GM19452 (cell line): Measurements from ENCODE around the gene ILF3.

Experiments used
- ATAC-seq: cut with Tn5 transposase; IDR thresholded peaks from one replicate; pipeline ENCODE4 v1.9.1; 2021; ENCODE audit not compliant: unreplicated experiment

The ILF3 gene

DNA sequence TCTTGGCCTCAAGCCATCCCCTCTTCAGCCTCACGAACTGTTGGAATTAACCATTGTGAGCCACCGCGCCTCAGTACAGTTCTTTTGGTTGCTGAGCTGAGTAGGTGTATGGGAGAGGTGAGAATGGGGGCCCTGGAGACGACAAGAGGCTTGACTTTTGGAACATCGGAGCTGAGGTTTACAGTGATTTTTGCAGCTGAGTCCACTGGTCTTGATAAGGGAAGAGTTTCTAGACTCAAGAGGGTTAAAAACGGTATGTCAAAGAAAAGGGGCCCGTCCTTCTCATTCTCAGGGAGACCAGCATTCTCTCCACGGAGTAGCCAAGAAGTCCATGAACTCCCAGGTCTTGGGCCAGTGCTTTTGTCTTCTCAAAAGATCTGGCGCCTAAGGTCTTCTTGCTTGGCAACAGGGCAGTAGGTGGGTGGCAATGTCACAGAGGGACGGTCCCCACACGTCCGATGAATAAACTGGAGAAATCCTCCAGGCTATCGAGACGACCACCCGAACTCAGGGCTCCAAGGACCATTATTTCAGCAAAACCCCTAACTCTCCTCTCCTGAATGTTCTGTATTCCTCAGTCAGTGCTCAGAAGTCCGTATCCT, 40.7 kb downstream of the ILF3 start:
- ATAC-seq: no peak

DNA sequence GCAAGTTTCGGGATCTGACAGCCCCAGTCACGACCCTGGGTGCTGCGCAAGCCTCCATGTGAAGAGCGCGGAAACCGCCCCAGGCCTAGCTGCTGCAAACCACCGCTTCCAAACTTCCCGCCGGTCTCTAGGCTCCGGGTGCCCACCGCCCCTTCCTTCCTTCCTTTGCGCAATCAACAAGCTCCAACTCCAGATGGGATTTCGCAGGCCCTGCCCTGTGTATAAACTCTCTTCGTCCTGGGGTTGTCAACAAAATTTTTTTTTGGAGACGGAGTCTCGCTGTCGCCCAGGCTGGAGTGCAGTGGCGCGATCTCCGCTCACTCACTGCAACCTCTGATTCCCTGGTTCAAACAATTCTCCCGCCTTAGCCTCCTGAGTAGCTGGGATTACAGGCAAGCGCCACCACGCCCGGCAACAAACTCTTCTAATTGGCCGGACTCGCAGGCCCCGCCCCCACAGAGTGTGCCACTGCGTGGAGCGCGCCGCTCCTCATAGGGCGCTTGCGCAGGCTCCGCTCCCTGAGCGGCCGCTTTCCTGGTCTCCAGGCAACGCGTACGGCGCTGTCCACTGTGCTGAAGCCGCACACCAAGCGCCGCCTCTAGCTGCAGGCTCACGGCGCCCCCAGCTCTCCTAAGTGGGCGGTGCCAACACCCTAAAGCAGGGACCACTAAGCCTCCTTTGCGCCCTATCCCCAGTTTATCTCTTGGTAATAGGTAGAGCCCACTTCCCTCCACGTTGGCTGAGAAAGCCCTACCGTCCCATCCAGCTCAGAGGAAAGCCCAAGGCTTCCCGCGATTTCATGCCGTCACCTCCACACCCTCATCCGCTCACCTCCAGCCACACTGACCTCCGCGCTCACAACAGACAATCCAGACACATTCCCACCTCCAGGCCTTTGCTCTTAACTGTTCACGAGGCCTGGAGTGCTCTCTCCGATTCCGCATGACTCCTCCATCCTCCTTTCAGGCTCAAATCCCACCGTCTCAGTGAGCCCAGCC, 41.6 kb downstream of the ILF3 start:
- ATAC-seq: peak; percentile 76

DNA sequence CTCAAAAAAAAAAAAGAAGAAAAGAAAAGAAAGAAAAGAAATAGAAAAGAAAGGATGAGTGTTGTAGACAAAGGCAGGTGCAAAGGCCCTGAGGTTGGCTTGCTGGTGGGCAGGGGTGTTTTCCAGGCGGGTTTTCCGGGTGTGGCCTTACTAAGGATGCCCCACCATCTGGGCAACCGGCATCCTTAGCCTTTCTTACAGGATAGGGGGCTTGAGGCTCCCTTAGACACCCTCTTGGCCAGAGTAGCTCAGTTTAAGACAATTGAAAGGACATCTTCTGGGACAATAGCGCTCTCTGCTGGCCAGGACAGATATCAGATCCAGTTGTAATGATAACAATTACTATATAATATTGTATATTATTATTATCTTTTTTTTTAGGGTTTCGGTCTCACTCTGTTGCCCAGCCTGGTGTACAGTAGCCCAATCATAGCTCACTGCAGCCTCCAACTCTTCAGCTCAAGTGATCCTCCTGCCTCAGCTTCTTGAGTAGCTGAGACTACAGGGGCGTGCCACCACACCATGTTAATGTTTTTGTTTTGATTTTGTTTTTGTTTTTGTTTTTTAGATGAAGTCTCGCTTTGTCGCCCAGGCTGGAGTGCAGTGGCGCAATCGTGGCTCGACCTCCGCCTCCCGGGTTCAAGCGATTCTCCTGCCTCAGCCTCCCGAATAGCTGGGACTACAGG, 45.6 kb downstream of the ILF3 start:
- ATAC-seq: no peak

DNA sequence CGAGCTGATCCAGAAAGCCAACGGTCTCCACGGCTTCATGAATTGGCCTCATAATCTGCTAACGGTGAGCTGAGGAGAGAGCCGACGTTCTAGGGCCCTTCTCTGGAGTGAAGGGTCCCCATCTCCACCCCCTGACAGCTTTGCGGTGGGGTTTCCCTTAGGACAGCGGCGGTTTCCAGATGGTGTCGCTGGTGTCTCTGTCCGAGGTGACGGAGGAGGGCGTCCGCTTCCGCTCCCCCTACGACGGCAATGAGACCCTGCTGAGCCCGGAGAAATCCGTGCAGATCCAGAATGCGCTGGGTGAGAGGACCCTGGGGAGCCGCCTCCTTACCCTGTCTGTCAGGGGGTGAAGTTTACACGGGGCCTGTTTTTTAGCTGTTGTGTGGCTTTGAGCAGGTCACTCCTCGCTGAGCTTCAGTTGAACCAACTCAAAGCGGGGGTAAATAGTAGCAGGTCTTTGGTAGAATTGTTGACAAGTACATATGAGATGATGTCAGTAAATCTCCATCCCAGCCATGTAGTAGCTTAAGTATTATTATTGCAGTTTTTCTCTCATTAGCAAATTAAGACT, 47.9 kb downstream of the ILF3 start:
- ATAC-seq: peak; percentile 24

DNA sequence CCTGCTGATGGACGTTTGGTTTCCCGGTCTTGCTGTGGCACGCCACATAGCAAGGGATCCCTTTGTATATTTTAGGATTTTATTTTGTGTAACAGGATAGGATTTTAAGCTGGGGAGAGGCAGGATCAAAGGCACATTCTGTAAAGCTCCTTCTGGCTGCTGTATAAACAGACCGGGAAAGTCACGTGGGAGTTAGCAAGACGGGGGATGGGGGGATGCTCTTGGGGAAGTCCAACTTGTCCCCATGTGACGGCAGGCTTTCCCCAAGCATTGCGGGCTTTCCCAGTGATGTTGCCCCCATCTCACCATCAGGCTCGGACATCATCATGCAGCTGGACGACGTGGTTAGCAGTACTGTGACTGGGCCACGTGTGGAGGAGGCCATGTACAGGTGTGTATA, 52.8 kb downstream of the ILF3 start:
- ATAC-seq: no peak

DNA sequence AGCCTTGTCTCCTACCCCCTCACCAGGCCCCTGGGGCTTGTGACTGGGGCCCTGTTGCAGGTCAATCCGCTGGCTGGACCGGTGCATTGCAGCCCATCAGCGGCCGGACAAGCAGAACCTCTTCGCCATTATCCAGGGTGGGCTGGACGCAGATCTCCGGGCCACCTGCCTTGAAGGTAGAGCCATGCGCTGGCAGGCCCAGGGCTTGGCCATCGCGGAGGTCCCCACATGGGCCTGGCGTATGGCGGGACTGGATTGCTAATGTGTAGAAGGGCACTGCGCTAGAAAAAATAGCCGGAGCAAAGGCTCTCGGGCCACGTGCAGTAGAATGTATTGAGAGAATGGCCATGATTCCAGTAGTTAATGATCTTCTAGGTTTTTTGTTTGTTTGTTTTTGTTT, 53.3 kb downstream of the ILF3 start:
- ATAC-seq: no peak

DNA sequence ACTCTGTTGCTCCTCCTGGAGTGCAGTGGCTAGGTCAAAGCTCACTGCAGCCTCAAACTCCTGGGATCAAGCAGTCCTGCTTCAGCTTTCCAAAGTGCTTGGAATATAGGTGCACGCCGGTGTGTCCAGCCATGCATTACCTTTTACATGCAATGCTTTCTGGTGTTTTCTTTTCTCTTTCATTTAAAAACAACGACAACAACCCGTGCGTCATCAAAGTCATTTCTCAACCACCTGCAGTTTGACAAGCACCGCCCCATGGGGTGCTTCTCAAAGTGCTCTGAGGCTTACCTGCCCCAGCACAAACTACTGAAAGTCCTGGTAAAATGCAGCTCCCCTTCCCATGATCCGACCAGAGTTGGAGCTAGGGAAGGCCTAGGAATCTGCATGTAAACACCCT, 54.1 kb downstream of the ILF3 start:
- ATAC-seq: no peak

DNA sequence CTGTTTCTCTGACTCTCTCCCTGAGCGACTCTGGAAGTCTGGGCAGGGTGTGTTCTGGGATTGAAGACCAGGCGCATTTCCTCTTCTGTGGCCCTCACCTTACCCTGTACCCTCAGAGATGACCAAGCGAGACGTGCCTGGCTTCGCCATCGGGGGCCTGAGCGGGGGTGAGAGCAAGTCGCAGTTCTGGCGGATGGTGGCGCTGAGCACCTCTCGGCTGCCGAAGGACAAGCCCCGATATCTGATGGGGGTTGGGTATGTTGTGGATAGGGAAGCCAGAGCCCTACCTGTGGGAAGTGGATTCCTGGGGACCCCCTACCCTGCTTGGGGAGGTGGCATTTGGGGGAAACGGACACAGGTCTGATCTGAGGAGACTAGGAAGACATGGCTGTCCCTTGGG, 57.9 kb downstream of the ILF3 start:
- ATAC-seq: no peak

DNA sequence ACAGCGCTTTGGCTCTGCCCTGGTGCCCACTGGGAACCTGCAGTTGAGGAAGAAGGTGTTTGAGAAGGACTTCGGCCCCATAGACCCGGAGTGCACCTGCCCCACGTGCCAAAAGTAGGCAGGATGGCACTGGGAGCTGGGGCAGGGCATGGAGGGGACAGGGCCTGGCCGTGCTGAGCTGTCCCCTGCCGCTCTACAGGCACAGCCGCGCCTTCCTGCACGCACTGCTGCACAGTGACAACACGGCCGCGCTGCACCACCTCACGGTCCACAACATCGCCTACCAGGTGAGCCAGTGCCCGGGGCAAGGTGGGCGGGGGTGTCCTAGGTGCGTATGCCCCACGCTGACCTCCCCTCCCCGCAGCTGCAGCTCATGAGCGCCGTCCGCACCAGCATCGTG, 58.6 kb downstream of the ILF3 start:
- no peak for ATAC-seq

DNA sequence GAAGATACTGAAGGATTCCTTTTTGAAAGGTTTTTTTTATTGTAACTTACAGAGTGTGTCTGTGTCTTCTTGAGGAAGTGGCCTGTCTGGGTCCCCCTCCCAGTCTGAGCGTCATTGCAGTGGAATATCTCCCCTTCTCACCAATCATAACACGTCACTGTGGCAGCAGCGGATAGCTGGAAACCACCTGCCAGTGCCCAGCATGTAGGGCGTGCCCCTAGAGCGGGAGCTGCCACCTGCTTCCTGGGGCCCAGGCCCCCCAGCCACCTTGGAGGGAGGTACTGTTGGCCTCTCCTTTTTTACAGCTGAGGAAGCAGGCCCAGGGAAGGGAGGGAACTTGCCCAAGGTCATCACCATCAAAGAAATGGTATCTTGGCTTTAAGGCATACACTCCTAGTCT, 59.2 kb downstream of the ILF3 start:
- ATAC-seq: no peak

DNA sequence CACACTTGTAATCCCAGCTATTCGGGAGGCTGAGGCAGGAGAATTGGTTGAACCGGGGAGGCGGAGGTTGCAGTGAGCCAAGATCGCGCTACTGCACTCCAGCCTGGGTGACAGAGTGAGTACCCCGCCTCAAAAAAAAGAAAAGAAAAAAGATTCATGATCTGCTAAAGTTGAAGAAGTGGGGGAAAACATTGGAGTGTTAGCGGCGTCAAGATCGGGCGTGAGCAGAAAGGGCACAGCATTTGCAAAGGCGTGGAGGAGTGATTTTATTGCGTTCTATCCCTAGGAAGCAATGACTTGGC, 62.9 kb downstream of the ILF3 start:
- ATAC-seq: no peak

DNA sequence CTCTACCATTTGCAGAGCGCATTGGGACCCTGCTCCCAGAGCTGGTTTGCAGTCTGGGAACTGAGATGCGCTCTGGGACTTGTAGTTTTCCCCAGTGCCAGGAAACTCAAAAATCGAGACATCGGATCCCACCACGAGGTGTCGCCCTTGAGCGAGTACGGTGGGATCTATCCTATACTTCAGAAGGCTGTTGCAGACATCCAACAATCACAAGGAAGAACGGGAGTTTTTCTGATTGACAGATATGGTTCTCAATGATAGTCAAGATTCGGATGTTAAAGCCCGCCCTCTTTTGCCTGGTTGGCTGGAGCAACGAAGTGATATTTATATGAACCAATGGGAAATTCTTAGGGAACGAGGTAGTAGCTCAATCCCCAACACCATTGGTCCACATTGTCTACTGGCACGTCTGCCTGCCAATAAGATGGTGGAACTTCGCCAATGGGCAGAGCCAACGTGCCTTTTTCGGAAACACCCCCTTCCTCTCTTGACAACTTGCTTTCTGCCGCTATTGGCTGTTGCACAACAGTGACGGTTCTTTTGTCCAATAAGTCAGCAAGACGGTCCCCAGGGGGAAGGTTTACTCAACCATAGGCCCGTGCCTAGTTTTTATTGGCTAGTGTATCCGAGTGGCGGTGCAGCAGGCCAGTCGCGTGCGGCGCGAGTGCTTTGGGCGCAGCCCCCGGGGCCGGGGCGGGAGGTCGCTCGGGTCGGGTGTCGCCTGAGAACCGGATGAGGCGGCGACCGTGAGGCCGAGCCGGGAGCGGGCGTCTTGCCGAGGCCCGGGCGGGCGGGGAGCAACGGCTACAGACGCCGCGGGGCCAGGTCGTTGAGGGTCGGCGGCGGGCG, 63.4 kb downstream of the ILF3 start, which contains the start of gene DNM2:
Gene DNM2 (plus strand): TSS at position 724 of the 849 bp plus-strand sequence. CDS start 164 bp downstream, outside the sequence.
- ATAC-seq: peak; percentile 83

DNA sequence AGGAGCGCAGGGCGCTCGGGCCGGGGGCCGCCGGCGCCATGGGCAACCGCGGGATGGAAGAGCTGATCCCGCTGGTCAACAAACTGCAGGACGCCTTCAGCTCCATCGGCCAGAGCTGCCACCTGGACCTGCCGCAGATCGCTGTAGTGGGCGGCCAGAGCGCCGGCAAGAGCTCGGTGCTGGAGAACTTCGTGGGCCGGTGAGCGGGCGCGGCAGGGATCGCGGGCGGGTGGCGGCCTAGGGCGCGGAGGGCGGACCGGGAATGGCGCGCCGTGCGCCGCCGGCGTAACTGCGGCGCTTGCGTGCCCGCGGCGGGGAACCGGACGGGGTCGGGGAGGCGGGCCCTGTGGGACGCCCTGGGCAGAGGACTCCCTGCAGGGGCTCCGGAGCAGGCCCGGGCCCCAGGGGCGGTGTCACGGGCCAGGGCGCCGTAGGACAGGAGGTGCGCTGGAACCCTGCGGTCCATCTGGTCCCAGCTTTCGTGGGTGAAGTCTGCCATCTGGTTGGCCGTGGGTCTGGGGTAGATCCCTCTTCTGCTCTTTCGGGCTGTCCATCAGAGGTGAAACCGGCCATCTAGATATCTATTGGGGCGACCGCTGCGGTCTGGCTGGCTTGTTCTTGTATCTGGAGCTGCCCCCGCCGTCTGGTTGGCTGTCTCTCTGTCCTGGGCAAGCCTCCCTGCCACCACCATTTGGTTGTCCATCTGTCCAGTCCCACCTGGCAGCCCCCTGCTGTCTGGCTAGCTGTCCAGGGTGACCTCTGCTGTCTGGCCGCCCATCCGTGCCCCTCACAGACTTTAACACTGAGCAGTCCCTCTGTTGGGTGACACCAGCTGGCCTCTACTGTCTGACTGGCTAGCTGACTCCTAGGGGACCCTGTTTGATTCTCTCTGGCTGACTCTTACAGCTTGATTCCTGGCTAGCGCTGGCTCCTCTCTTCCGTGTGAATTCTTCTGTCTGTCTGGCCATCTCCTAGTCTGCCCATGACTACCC, 64.4 kb downstream of the ILF3 start:
- peak; percentile 19 for ATAC-seq

DNA sequence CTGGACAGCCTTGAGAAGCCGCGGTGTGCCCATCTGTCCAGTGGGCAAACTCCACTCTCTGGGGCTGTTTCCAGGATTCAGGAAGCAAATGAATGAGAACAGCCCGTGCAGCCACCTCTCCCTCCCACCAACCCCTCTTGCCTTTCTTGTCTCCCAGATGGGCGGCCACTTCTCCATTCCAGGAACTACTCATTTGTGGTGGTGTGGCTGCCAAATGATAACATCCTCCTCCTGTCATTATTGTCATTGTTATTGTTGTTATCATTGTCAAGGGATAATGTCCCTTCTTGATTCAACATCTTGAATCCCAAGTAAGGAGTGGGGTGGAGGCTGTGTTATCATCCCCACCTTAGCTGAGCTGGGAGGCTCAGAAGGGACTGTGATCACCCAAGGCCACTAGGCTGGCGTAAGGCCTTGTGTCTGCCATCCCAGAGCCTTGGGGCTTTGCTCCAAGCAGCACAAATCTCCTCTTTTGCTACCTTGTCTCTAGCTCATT, 65.4 kb downstream of the ILF3 start:
- no peak for ATAC-seq

DNA sequence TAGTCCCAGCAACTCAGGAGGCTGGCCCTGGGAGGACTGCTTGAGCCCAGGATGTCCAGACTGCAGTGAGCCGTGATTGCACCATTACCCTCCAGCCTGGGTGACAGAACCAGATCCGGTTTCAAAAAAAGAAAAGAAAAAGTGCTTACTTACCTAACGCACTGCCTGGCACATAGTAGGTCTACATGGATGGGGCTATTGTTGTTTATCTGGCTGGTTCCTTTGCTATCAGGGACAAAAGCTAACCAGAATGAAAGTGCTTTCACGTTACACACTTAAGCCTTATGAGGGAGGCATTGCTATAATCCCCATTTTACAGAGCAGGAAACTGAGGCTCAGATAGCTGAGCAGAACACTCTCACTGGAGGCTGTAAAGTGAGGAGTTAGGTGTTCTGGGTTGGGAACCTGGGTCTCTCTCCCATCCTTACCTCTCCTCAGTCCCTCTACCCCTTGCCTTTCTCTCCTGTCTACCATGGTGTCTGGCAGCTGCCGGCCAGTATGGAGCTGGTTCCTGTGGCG, 66.5 kb downstream of the ILF3 start:
- no peak for ATAC-seq

DNA sequence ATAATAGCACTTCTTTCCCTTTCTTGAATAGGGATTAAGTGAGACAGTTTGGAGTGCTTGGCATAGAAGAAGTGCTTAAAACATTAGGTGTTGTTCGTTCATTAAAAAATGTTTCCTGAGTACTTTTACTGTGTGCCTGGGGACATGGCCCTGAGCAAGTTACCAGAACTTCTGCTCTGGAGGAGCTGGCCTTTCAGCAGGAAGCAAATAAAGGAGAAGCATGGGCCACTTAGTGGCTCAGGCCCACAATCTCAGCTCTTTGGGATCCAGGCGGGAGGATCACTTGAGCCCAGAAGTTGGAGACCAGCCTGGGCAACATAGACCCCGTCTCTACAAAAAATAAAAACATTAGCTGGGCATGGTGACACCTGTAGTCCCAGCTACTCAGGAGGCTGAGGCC, 69.4 kb downstream of the ILF3 start:
- ATAC-seq: no peak

DNA sequence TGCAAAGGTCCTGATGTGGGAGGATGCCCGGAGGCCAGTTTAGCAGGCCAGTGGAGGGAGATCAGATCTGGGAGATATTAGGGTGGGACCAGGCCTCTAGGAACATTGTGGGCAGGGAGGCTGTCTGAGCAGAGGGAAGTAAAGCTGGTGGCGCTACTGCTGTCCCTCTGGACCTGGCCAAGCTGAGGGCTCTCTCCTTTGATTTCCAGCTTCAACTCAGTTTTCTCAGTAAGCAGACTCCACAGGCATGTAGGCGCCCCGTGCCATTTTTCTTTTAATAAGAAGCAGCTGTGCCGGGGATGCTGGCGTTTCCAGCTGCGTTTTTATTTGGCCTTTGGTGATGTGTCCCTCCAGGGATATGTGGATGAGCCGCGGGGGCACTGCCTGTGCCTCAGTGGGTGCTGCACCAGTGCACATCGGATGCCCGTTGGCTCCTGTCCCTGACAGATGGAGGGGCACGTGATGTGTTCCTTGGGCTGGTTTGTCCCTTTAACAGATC, 70.5 kb downstream of the ILF3 start:
- ATAC-seq: no peak

DNA sequence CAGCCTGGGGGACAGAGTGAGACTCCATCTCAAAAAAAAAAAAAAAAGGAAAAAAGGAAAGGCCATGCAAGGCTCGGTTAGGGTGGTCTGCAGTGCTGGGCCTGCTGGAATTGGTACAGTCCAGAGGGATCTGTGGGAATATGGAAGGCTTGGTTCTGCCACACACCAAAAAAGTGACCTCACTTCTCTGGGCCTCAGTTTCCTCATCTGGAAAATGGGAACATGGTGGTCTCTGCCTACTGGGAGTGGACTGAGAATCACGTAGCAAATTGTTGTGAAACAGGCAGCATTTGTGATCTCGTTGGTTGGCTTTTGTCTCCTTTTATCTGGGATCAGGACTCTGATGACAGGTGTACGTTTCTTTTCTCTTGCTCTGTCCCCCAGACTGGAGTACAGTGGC, 71.3 kb downstream of the ILF3 start:
- ATAC-seq: no peak

DNA sequence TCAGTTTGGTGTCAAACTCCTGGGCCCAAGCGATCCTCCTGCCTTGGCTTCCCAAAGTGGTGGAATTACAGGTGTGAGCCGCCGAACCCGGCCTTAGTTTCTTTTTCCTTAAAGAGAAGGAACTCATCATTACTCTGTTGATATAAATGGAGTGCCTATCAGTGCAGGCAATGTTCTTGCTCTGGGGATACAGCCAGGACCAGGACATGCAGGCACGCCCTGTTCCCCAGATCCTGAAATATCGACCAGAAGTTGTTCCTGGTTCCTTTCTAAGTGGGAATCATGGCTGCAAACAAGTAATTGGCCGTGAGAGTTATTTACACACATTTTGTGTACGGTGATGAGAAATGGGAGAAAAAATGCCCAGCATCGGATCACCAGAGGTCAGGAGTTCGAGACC, 72.1 kb downstream of the ILF3 start:
- no peak for ATAC-seq
